HUES64 (cell line): ENCODE data around the gene RIF1.

Source experiments
- H3K27ac ChIP-seq: 2 replicates; pipeline ENCODE4 v1.7.0; 2013; ENCODE audit warnings: low read depth, low read length, inconsistent platforms
- H3K27me3 ChIP-seq: 2 replicates; pipeline ENCODE4 v1.6.1; 2013; ENCODE audit warnings: mild to moderate bottlenecking, low read length; ENCODE audit not compliant: insufficient read depth
- H3K36me3 ChIP-seq: 2 replicates; pipeline ENCODE4 v1.6.1; 2013; ENCODE audit warnings: mild to moderate bottlenecking, low read length; ENCODE audit not compliant: insufficient read depth
- H3K4me1 ChIP-seq: 2 replicates; pipeline ENCODE4 v1.6.1; 2013; ENCODE audit warnings: mild to moderate bottlenecking, low read length, moderate library complexity; ENCODE audit not compliant: insufficient read depth
- H3K4me3 ChIP-seq: 2 replicates; pipeline ENCODE4 v1.5.1; 2013; ENCODE audit warnings: mild to moderate bottlenecking, low read length, moderate library complexity
- H3K9ac ChIP-seq: 2 replicates; pipeline ENCODE4 v1.6.1; 2013; ENCODE audit warnings: mild to moderate bottlenecking, low read depth, low read length
- H3K9me3 ChIP-seq: 2 replicates; pipeline ENCODE4 v1.6.1; 2013; ENCODE audit warnings: low read depth, low read length; ENCODE audit not compliant: insufficient read depth
- WGBS: fragments of 150-250, 120-280 bp; methylation state at CpG from one replicate; pipeline ENCODE4 v1.1.7; 2013; ENCODE audit warnings: missing lambda C conversion rate; 5-methylcytosine and 5-hydroxymethylcytosine counted together

Gene RIF1

GRCh38 chr2:151423760-151424159, 14.1 kb downstream of the RIF1 start:
- no peaks in the 10 kb centered on the region for H3K27me3 ChIP-seq
- H3K9me3 ChIP-seq: no peaks in the 10 kb centered on the region
- WGBS: 98% methylated on average over 3 of the region's 3 CpGs
- H3K27ac ChIP-seq: no peak overlapping the region
- peaks cover 97% of the 10 kb centered on the region for H3K36me3 ChIP-seq
- no peak overlapping the region for H3K9ac ChIP-seq
- no peaks in the 10 kb centered on the region for H3K4me1 ChIP-seq
- no peak overlapping the region for H3K4me3 ChIP-seq

DNA sequence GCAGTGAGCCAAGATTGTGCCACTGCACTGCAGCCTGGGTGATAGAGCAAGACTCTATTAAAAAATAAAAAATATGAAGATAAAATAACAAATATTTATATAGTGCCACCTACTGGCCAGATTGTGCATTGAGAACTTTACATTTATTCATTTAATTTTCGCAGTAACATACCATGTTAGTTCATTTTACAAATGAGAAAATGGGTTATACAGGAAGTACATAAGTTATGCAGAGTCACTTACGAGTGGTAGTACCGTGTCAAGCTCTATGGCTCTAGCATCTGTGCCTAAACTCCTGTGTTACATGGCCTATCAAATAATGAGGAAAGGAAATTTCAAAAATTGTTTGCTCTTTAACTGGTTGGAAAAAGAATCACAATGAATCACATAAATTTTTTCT, 27.9 kb downstream of the RIF1 start:
- H3K36me3 ChIP-seq: peaks cover 97% of the 10 kb centered on the region
- H3K9ac ChIP-seq: no peak overlapping the region
- H3K9me3 ChIP-seq: no peaks in the 10 kb centered on the region
- H3K4me1 ChIP-seq: no peaks in the 10 kb centered on the region
- no peaks in the 10 kb centered on the region for H3K27me3 ChIP-seq
- H3K27ac ChIP-seq: no peak overlapping the region
- WGBS: 97% methylated on average over 2 of the region's 3 CpGs
- H3K4me3 ChIP-seq: no peak overlapping the region

GRCh38 chr2:151438506-151438905, 28.8 kb downstream of the RIF1 start:
- Histone ChIP-seq H3K4me1 (no peaks in the 10 kb centered on the region), H3K9ac (no peak overlapping the region), H3K27ac (no peak overlapping the region), H3K36me3 (peaks cover 97% of the 10 kb centered on the region), H3K4me3 (no peak overlapping the region), H3K9me3 (no peaks in the 10 kb centered on the region), H3K27me3 (no peaks in the 10 kb centered on the region)
- 100% methylated on average over 2 of the region's 4 CpGs for WGBS

- Histone ChIP-seq H3K9me3 (no peaks in the 10 kb centered on the region), H3K4me3 (no peak overlapping the region), H3K4me1 (no peaks in the 10 kb centered on the region), H3K9ac (no peak overlapping the region), H3K36me3 (peaks cover 97% of the 10 kb centered on the region), H3K27me3 (no peaks in the 10 kb centered on the region), H3K27ac (no peak overlapping the region)
- WGBS: 98% methylated on average over 13 of the region's 13 CpGs
Measured at GRCh38 chr2:151439127-151439526, 29.4 kb downstream of the RIF1 start.

GRCh38 chr2:151459358-151459757, 49.7 kb downstream of the RIF1 start:
- WGBS: 93% methylated on average over 1 of the region's 1 CpG
- no peak overlapping the region for H3K9ac ChIP-seq
- H3K36me3 ChIP-seq: peaks cover 98% of the 10 kb centered on the region
- no peaks in the 10 kb centered on the region for H3K27me3 ChIP-seq
- H3K4me1 ChIP-seq: peaks cover 10% of the 10 kb centered on the region; the same call in 1 of the 2 replicates
- H3K27ac ChIP-seq: no peak overlapping the region
- H3K9me3 ChIP-seq: no peaks in the 10 kb centered on the region
- no peak overlapping the region for H3K4me3 ChIP-seq

DNA sequence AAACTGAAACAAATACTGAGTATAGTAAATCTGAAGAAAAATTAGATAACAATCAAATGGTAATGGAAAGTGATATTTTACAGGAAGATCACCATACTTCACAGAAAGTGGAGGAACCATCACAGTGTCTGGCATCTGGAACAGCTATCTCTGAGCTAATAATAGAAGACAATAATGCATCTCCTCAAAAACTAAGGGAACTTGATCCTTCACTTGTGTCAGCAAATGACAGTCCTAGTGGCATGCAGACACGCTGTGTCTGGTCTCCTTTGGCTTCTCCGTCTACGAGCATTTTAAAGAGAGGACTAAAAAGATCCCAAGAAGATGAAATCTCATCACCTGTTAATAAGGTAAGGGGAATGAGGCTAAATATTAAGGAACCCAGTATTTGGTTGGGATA, 56.1 kb downstream of the RIF1 start:
- WGBS: 95% methylated on average over 3 of the region's 3 CpGs
- Histone ChIP-seq H3K27me3 (no peaks in the 10 kb centered on the region), H3K27ac (no peak overlapping the region), H3K9me3 (no peaks in the 10 kb centered on the region; the same call in 1 of the 2 replicates), H3K4me1 (peaks cover 10% of the 10 kb centered on the region; the same call in 1 of the 2 replicates), H3K9ac (no peak overlapping the region), H3K4me3 (no peak overlapping the region), H3K36me3 (peaks cover 99% of the 10 kb centered on the region)

- no peak overlapping the region for H3K9ac ChIP-seq
- WGBS: no CpG with 5 or more reads among the region's 1 CpG
- H3K9me3 ChIP-seq: no peaks in the 10 kb centered on the region; the same call in 1 of the 2 replicates
- no peaks in the 10 kb centered on the region for H3K27me3 ChIP-seq
- H3K4me1 ChIP-seq: no peaks in the 10 kb centered on the region
- peaks cover 89% of the 10 kb centered on the region for H3K36me3 ChIP-seq
- H3K4me3 ChIP-seq: no peak overlapping the region
- no peak overlapping the region for H3K27ac ChIP-seq
Measured at GRCh38 chr2:151470556-151470955, 60.9 kb downstream of the RIF1 start.

- no peak overlapping the region for H3K27ac ChIP-seq
- peaks cover 88% of the 10 kb centered on the region for H3K36me3 ChIP-seq
- H3K4me3 ChIP-seq: no peak overlapping the region
Measured at GRCh38 chr2:151472966-151473365, 63.3 kb downstream of the RIF1 start.

GRCh38 chr2:151475071-151475470, 65.4 kb downstream of the RIF1 start:
- no peak overlapping the region for H3K4me3 ChIP-seq
- no peak overlapping the region for H3K27ac ChIP-seq
- no peaks in the 10 kb centered on the region; the same call in 1 of the 2 replicates for H3K9me3 ChIP-seq
- no peaks in the 10 kb centered on the region for H3K4me1 ChIP-seq
- H3K9ac ChIP-seq: no peak overlapping the region
- WGBS: no CpG with 5 or more reads among the region's 2 CpGs
- H3K36me3 ChIP-seq: peaks cover 87% of the 10 kb centered on the region
- H3K27me3 ChIP-seq: no peaks in the 10 kb centered on the region

More at GRCh38 chr2:151472966-151473365, 63.3 kb downstream of the RIF1 start:
- H3K9ac ChIP-seq: no peak overlapping the region
- H3K9me3 ChIP-seq: no peaks in the 10 kb centered on the region; the same call in 1 of the 2 replicates
- H3K27me3 ChIP-seq: no peaks in the 10 kb centered on the region
- WGBS: 92% methylated on average over 2 of the region's 3 CpGs
- H3K4me1 ChIP-seq: no peaks in the 10 kb centered on the region

- no peak overlapping the region for H3K27ac ChIP-seq
- H3K4me1 ChIP-seq: no peaks in the 10 kb centered on the region
- no peak overlapping the region for H3K9ac ChIP-seq
- H3K4me3 ChIP-seq: no peak overlapping the region
- H3K9me3 ChIP-seq: no peaks in the 10 kb centered on the region
- 90% methylated on average over 1 of the region's 1 CpG for WGBS
- H3K36me3 ChIP-seq: peaks cover 87% of the 10 kb centered on the region
- no peaks in the 10 kb centered on the region for H3K27me3 ChIP-seq
Measured at GRCh38 chr2:151476287-151476686, 66.6 kb downstream of the RIF1 start.

DNA sequence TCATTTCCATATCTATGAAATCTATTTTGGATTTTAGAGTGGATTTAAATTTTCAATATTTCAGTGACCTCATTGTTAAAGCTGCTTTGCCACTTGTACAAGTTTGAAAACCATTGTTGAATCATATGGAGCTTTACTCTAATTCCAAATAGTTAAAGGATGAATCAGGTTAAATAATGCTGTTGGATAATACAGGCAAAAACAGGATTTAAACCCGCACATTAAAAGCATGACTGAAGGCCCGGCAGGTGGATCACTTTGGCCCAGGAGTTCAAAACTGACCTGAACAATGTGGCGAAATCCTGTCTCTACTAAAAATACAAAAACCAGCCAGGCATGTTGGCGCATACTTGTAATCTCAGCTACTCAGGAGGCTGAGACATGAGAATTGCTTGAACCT, 68.3 kb downstream of the RIF1 start:
- Histone ChIP-seq H3K9ac (no peak overlapping the region), H3K4me3 (no peak overlapping the region), H3K9me3 (no peaks in the 10 kb centered on the region), H3K27me3 (no peaks in the 10 kb centered on the region), H3K4me1 (no peaks in the 10 kb centered on the region), H3K36me3 (peaks cover 96% of the 10 kb centered on the region), H3K27ac (no peak overlapping the region)
- WGBS: 95% methylated on average over 4 of the region's 4 CpGs

- Histone ChIP-seq H3K27me3 (no peaks in the 10 kb centered on the region), H3K4me1 (no peaks in the 10 kb centered on the region), H3K4me3 (no peak overlapping the region), H3K36me3 (peaks cover 88% of the 10 kb centered on the region), H3K9me3 (no peaks in the 10 kb centered on the region), H3K9ac (no peak overlapping the region), H3K27ac (no peak overlapping the region)
- WGBS: 95% methylated on average over 5 of the region's 5 CpGs
Measured at GRCh38 chr2:151481744-151482143, 72.0 kb downstream of the RIF1 start.
